Activated T-cell treated with anti-CD3 and anti-CD28 coated beads, Interleukin-2, amount 50 U/mL, for 48 hours (primary cell): Measurements from ENCODE around the gene RABGAP1L.
"Not testable (repeated sequence)": the region's sequence is repeated elsewhere in the genome, so short reads cannot be mapped to it uniquely, and the experiment has no call there.

Experiments
- DNase-seq, 2 experiments: peaks; one replicate each; pipeline ENCODE4 v3.0.0-alpha.2; 2020

The RABGAP1L gene

DNA sequence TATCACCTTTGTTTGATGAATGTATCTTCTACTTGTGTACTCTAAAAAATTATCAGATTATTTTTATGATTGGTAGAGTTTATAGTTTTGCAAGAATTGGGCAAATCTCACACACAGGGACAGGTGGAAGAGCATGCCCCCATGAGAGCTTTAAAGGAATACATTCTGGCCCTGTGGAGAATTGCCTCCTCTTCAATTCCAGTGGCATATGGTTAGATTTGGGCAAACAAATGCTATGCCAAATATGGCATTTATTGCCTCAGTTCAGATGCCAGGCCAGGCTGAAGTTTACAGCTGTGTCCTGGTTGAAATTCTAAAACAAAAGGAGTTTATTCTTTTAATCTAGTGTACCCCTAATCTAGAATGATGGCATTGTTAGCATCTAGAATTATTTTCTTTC is 678.1 kb downstream of the RABGAP1L start:
- DNase-seq: no peak

DNA sequence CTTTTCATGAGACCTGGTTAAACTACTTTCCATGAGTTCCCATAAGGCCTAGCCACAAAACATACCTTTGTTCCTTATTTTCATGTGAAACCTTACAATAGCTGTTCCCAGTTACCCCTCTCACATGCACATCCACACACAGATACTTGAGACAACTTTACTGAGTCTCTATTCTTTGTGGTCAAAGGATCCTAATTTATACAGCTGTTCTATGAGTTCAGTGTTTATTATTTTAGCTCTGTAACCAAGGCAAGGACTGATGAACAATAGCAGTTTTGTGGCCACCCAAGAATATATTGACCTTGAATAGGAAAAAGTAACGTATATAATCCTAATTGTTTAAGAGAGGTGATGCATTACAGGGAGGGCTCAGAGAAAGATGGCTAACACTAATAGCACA is 679.9 kb downstream of the RABGAP1L start:
- no peak for DNase-seq

DNA sequence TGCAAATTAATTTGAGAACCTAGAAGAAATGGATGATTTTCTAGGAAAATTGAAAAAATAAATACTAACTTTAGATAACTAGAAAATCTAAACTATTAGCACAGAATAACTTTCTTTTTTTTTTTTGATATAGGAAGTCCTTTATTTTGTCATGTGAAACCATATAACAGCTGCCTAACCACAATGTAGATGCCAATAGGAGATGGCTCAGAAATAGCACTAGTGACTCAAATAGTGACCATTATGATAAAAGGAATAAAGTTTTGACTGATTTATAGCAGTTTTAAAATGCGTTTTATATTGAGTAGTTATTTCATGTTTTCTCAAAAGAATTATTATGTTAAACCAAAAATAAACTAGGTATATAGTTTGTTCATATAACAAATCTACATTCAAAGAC is 682.4 kb downstream of the RABGAP1L start:
- DNase-seq: no peak

DNA sequence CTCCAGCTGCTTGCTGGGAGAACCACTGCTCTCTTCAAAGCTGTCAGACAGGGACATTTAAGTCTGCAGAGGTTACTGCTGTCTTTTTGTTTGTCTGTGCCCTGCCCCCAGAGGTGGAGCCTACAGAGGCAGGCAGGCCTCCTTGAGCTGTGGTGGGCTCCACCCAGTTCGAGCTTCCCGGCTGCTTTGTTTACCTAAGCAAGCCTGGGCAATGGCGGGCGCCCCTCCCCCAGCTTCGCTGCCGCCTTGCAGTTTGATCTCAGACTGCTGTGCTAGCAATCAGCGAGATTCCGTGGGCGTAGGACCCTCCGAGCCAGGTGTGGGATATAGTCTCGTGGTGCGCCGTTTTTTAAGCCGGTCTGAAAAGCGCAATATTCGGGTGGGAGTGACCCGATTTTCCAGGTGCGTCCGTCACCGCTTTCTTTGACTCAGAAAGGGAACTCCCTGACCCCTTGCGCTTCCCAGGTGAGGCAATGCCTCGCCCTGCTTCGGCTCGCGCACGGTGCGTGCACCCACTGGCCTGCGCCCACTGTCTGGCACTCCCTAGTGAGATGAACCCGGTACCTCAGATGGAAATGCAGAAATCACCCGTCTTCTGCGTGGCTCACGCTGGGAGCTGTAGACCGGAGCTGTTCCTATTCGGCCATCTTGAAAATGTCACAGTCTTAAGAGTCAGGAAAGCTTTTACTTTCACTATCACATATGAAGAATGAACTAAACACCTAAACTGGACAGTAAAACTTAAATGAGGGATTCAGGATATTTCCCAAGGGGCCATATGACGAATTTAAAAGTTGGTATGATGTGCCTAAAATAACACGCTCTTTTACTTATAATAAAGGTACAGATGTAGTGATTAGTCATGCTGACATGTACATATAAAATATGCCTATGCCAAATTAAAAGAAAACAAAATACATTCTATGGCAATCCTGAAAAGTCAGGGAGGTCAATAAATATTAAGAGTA is 689.6 kb downstream of the RABGAP1L start:
- DNase-seq: not testable (repeated sequence)

DNA sequence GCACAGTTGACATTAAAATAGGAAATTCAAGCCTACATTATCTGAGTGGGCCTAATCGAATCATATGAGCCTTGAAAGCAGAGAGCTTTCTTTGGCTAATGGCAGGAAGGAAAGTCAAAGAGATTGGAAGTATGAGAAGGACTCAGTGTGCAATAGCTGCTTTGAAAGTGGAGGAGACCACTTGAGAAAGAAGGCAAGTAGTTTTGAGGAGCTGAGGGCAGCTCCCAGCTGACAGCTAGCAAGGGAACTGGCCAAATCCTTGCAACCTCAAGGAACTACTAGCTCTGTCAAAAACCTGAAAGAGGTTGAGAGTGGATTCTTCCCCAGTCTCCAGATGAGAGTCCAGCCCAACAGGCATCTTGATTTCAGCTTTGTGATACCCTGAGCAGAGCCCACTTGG is 691.4 kb downstream of the RABGAP1L start:
- no peak for DNase-seq

DNA sequence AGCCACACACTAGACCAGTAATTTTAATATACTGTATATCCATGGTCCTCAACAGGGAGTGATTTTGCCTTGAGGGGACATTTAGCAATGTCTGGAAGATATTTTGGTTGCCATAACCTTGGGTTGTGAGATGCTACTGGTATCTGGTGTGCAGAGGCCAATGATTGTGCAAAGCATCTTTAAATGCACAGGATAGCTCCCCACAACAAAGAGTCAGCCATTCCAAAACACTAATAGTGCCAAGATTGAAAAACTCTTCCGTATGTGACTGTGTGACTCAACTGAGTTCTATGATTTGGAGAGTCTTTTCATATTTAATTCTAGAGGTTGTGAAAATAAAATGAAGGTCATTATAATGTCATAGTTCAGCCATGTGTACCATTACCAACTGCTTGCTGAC is 699.0 kb downstream of the RABGAP1L start:
- DNase-seq: no peak

DNA sequence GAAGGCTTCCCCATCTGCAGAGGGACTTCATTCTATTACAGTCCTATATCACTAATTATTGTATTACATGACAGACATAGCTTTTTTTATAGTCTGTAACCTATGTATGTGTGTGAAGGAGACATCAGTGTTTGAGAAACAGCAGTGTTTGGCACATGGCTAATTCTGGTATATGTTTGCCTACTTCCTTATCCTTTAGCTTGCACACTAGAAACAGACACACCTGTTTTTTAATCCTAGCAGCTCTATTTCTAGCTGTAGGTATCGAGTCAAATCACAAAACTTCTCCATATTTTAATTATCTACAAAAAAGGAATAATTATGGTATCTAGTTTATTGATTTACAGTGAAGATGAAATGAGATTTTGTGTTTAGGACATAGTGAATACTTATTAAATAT is 711.0 kb downstream of the RABGAP1L start:
- DNase-seq: no peak

DNA sequence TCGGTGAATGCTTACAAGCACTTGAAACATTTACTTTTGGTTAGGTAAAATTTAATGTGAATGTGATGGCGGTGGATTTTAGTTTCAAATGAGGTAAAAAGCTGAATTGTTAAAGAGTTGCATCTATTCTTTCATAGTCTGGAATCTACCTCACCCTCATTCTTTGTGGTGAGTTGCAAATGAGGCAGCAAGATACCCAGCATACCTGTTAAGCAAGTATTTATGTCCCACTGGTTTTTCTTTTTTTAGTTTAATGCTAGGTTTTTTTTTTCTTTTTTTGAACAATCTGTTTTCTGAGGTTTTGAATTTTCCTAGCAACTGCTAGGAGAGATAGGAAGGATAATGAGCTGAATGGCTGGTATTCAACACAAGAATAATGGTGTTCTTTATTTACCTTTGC is 712.6 kb downstream of the RABGAP1L start:
- no peak for DNase-seq

DNA sequence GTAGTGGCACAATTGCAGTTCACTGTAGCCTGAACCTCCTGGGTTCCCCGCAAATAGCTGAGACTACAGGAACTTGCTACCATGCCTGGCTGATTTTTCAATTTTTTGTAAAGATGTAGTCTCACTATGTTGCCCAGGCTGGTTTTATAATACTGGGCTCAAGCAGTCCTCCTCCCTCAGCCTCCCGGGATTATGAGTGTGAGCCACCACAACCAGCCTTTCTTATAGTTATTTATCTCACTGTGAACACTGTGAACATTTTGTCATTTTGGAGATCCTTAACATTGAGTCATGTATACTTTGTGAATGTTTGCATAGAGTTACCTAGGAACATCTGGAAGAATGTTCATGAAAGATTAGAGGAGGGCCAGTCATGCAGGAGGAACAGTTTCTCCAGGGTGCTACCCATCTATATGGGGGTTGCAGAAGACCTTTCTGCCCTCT is 713.3 kb downstream of the RABGAP1L start:
- no peak for DNase-seq

DNA sequence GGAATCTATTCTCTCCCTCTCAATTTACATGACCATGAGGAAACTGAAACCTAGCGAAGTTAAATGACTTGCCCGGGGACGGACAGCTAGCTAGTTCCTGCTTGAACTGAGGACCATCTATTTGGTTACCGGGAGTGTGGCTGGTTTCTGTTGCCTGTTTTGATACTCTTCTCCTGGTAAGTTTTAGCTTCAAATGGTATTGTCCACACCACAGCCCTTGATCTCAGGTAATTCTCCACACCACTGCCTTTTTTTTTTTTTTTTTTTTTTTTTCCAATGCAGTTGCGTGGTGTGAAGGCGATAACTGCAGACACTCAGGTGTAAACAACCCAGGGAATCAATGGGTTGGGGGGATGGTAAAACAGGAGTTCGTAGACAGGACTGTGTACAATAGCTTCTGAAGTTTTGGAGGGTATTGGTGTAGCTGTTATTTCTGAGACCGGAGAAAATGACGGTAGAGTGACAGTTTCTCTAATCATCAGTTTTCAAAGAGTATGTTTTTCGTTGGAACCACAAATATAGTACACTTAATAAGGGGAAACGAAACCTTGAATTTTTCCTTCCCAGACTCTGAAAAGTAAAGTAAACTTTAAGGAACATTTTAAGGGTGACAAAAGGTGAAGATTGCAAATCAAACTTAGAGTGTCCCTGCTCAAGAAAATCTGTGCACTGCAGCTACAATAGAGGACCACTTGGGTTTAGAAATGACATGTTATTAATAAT is 715.2 kb downstream of the RABGAP1L start:
- DNase-seq: no peak

DNA sequence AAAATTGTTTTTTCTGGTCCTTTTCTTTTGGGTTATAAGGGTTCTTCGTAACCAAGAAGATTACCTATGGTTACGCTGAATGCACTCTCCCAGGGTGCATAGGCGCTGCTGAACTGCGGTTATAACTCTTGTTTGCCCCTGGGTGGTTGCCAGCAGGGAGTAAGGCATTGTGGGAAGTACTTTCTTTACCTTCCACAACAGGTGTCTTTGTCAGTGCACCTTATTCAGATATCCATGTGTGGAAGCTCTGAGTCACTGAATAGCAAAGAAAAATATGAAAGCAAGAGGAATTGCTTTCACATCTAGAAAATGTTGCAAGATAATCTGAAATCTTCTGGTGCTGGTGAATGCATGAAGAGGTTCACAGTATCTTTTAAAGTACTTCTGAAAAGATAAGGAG is 716.0 kb downstream of the RABGAP1L start:
- DNase-seq: no peak

DNA sequence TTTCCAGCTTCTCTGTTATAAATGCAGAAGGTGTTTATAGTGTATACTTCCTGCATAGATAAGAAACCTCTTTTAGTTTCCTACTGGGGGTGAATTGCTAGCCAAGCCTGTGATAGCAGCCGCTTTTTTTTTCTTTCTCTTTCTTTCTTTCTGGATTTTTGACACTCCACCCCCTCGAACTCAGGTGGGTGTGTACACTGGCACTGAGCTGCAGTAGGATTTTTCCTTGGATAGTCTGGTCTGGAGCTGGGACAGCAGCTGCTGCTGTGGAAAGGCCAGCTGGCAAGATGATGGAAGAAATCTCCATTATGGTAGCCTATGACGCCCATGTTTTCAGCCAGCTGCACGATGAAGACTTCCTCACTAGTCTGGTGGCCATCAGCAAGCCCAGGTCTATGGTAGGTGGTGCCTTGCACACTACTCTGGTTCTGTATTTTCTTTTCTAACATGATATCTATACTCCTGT is 717.9 kb downstream of the RABGAP1L start:
- no peak for DNase-seq

DNA sequence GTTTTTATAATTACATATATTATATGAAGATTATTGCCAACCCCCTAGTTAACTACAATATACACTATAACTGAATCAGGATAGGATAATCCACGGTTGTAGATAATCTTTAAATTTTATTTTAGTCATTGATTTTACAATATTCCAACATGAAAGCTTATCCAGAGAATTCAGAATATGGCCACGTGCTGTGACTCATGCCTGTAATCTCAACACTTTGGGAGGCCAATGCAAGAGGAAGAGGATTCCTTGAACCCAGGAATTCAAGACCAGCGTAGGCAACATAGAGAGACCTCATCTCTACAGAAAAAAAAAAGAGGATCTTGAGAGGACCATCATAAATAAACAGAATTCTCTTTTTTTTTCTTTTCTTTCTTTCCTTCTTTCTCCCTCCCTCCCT is 720.9 kb downstream of the RABGAP1L start:
- no peak for DNase-seq

DNA sequence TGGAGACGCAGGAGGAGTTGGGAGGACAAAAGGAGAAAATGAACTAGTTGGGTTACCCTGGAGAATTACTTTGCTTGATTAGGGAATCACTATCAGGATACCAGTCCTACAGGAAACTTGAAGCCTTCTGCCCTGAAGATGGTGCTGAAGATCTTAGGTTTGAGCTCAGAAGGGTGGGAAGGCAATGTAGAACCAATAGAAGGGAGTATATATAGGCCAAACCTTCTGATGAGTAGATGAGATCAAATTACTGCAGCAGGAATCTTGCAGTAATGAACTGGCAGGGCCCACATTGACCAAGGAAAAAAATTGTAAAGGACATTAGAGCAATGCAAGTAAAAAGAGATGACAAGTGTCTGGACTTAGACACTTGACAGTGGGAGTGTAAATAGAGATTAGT is 724.1 kb downstream of the RABGAP1L start:
- no peak for DNase-seq

DNA sequence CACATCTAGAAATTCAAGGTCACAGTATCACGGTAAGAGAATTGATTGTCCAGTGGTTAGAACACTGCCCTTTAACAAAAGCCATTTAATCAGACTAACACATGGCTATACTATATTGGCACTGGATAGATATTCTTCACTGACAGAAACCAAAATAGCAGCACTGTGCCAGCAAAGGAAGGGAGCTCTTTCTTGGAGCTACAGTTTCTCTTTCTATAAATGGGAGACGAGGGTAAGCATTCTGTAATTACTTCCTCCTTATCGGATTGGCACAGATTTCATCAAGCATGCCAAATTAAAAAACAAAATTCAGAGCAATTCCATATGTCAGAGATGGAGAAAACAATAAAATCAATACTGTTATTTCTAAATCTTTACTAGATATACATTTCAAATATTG is 724.7 kb downstream of the RABGAP1L start:
- DNase-seq: no peak

DNA sequence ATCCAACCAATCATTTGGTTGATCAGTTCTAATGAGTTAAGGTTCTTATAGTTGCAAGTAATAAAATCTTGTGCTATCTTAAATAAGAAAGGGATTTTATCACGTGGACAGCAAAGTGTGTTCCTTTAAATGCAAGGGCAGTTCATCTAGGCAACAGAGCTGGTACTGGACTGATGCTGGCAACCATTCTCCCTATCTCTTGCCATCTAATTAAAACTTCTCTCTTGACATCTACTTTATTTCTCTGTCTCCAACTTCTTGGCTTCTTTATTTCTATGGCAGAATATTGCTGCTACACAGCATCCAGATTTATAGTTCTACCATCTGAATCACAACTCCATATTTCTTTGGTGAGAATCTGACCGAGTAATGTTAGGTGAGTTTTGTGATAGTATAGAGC is 725.2 kb downstream of the RABGAP1L start:
- no peak for DNase-seq

DNA sequence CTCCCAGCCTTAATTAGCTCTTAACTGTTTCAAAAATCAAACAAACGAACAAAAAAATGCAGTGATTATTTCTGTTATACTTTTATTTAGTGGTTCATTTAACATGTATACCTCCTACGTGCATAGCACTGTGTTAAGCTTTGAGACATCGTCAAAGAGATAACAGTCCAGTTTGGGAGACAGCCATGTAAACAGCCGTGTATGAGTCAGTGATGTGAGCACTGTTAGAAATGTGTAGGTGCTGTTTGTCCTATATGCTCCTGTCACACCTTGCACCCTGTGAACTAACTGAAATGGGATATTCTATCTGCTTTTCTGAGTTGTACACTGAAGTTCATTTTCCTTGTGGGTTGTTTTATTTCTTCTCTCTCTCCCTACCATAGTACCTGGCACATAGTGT is 730.7 kb downstream of the RABGAP1L start:
- DNase-seq: no peak

DNA sequence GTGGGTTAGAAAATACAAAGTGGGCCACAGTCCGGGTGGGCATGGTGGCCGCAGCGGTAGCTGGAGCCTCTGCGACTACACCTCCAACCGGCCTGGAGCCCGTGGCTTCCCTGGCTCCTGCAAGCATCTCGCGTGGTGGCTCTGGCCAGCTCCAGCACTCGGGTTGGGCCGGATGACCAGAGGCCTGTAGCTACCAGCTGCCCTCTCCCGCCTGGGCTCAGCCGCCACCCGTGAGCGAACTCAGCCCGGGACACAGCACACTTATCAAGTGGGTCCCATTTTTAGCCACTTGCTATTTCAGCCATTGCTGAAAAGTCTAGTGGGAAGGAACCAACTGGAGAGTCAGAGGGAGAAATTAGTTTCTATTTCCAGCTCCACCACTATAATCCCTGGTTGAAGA is 732.7 kb downstream of the RABGAP1L start:
- no peak for DNase-seq

DNA sequence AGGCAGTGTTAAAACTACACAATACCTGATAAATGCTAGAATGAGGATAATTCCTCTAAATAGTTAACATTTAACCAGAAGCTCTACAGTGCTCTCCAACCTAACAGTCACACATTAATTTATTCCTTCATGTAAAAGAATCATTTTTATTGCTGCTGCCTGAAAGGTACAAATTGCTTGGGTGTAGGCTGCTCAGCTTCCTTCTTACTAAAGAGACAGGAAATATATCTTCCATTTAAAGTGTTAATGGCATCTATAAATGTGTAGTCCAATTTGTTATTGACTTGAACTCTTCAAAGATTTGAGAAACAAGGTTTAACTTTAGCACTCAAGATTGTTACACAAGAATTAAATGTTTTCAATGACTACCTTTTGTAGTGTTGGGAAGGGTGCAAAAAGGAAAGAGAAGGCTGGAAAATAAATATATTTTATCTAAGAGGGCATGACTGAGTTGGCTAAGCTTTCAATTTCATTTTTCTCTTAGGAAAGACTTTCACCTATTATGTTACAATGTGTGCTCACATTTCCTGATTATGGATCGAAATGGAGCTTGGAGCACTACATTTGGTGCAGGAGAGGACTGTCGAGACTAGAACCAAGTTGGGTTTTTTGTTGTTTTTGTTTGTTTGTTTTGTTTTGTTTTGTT is 734.9 kb downstream of the RABGAP1L start:
- no peak for DNase-seq

DNA sequence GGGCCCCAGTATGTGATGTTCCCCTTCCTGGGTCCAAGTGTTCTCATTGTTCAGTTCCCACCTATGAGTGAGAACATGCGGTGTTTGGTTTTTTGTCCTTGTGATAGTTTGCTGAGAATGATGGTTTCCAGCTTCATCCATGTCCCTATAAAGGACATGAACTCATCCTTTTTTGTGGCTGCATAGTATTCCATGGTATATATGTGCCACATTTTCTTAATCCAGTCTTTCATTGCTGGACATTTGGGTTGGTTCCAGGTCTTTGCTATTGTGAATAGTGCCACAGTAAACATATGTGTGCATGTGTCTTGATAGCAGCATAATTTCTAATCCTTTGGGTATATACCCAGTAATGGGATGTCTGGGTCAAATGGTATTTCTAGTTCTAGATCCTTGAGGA is 736.3 kb downstream of the RABGAP1L start:
- not testable (repeated sequence) for DNase-seq

DNA sequence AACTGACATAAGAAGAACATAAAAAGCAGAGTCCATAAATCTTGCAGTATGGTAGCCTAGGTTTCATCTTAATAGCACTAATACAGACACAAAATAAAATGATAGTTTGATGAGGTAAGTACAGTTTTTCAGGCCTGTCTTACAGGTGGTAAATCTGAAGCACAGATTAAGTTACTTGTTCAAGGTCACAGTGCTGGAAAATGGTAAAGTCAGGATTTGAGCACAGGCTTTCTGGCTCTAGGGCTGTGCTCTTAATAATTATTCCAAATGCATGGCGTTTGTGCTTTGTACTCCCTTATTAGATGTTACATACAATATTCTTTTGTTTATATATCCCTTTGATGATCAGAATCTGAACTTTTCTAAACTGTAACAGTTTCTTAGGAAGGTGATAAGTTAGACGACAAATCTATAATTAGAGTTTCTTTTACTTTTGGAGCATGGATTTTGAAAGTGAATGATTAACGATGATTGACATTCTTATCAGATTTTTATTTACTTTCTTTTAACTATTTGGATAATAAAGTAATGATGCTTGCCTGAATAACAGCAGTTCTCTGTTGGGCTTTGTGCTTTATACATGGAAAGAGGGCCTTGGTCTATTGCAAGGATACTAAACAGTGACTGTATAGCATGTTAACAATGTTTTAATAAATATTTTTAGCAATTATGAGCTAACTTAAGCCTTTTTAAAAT is 738.9 kb downstream of the RABGAP1L start:
- DNase-seq: no peak

DNA sequence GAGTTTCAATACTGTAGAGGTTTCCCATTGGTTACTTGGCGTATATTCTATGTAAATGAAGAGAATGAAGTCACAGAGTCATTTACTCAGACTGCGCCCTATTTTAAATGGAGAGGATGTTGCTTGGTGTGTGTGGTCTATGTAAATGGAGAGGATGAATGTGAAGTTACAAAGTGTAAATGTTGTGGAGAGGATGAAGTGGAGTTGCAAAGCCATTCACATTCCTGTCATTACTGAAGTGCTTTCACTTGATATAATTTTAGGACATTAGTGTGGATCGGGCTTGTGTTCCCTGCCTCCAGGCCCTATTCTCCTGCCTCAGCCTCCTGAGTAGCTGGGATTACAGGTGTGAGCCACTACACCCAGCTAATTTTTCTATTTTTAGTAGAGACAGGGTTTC is 741.0 kb downstream of the RABGAP1L start:
- no peak for DNase-seq

DNA sequence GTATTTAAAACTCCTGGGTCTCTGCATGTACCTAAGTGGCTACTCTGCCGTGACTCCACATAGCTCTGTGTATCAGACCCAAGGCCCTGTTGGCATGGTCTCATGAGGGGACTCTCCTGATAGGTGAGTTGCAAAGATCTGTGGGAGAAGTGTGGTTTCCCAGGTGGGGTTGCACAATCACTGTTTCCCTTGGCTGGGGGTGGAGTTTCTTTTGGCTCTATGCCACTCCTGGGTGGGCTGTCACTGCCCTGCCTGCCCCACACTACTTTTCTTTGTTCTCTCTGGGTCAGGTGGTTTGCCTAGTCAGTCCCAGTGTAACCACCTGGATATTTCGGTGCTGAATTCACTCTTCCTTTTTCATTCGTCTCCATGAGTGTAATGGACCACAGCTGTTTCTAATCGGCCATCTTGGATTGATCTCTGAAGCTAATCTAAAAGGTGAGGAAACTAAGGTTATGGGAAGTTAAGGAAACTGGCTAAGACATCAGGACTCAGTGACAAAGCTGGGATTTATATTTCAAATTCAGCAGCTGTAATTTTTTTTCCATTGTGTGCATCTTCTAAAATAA is 743.3 kb downstream of the RABGAP1L start:
- DNase-seq: no peak
